IMR-90 (cell line): ENCODE results near the gene SS18L1. TPM values are rescaled to one million over a fixed set of nuclear protein-coding genes. Genes with fewer than 3 reads are reported as not detected.

Experiments
- ATAC-seq: fragments of 200-7000 bp; cut with Tn5 transposase; 2 replicates; pipeline ENCODE4 v1.9.1; 2020; ENCODE audit warnings: low read depth, mild to moderate bottlenecking, moderate library complexity
- BruUV-seq: library from RNA; stranded (reverse); fragments of 400-500 nt; replicated peaks from 2 replicates; lab custom pipeline; 2021; lab: Mats Ljungman, UMichigan
- CTCF ChIA-PET: fragments of 300-600 bp; formaldehyde crosslinking; extraction: SDS; loops from one replicate; lab custom pipeline; 2021; ENCODE audit warnings: antibody characterized with exemption; lab: Yijun Ruan, JAX
- POLR2A ChIA-PET: fragments of 300-600 bp; sonication (Branson Sonifier 250); formaldehyde crosslinking; loops from one replicate; lab custom pipeline; 2022; ENCODE audit warnings: antibody characterized with exemption; ENCODE audit not compliant: unreplicated experiment; lab: Charles Lee
- DNase-seq: peaks from one replicate; pipeline ENCODE4 v3.0.0; 2013
- H2AFZ ChIP-seq: replicated peaks from 2 replicates; pipeline ENCODE3; 2013; ENCODE audit warnings: low read length, mild to moderate bottlenecking; ENCODE audit not compliant: poor library complexity
- H2AK5ac ChIP-seq: 2 replicates; pipeline ENCODE4 v1.6.1; 2013; ENCODE audit warnings: low read depth, low read length, inconsistent platforms
- H2AK9ac ChIP-seq: replicated peaks from 2 replicates; pipeline ENCODE3; 2013; ENCODE audit warnings: mild to moderate bottlenecking, low read depth, low read length, moderate library complexity; ENCODE audit not compliant: poor library complexity
- H2BK120ac ChIP-seq: 2 replicates; pipeline ENCODE4 v1.6.1; 2013; ENCODE audit warnings: low read depth, low read length, inconsistent platforms
- H2BK15ac ChIP-seq: 3 replicates; pipeline ENCODE4 v1.6.1; 2013; ENCODE audit warnings: low read depth, low read length, inconsistent platforms
- H2BK20ac ChIP-seq: 2 replicates; pipeline ENCODE4 v1.6.1; 2013; ENCODE audit warnings: low read depth, mild to moderate bottlenecking, inconsistent platforms, low read length, moderate library complexity
- H2BK5ac ChIP-seq: 2 replicates; pipeline ENCODE4 v1.6.1; 2013; ENCODE audit warnings: mild to moderate bottlenecking, low read depth, low read length, inconsistent platforms; ENCODE audit not compliant: poor library complexity, severe bottlenecking
- H3K14ac ChIP-seq: replicated peaks from 2 replicates; pipeline ENCODE4 v1.6.1; 2013; ENCODE audit warnings: low read depth, low read length, inconsistent platforms
- H3K18ac ChIP-seq: 2 replicates; pipeline ENCODE4 v1.6.1; 2013; ENCODE audit warnings: low read depth, low read length, control low read depth
- H3K23ac ChIP-seq: 2 replicates; pipeline ENCODE4 v1.6.1; 2013; ENCODE audit warnings: low read depth, low read length, inconsistent platforms
- H3K27ac ChIP-seq: 2 replicates; pipeline ENCODE4 v1.5.1; 2013; ENCODE audit warnings: mild to moderate bottlenecking, control low read depth, low read length; ENCODE audit not compliant: insufficient read depth
- H3K27me3 ChIP-seq: 2 replicates; pipeline ENCODE4 v1.6.1; 2013; ENCODE audit warnings: low read length; ENCODE audit not compliant: control insufficient read depth, insufficient read depth
- H3K36me3 ChIP-seq: 2 replicates; pipeline ENCODE4 v1.6.1; 2013; ENCODE audit warnings: low read length, mixed read lengths; ENCODE audit not compliant: control insufficient read depth, insufficient read depth
- H3K4ac ChIP-seq: 2 replicates; pipeline ENCODE4 v1.6.1; 2013; ENCODE audit warnings: low read depth, low read length, inconsistent platforms
- H3K4me1 ChIP-seq: 2 replicates; pipeline ENCODE4 v1.6.1; 2013; ENCODE audit warnings: low read length, mixed read lengths; ENCODE audit not compliant: control insufficient read depth, insufficient read depth
- H3K4me2 ChIP-seq: 2 replicates; pipeline ENCODE4 v1.6.1; 2013; ENCODE audit warnings: low read depth, mild to moderate bottlenecking, control low read depth, low read length, moderate library complexity
- H3K4me3 ChIP-seq: 2 replicates; pipeline ENCODE4 v1.5.1; 2013; ENCODE audit warnings: low read depth, mild to moderate bottlenecking, control low read depth, low read length, moderate library complexity; ENCODE audit not compliant: insufficient read depth
- H3K56ac ChIP-seq: 2 replicates; pipeline ENCODE4 v1.6.1; 2013; ENCODE audit warnings: low read length, inconsistent platforms; ENCODE audit not compliant: insufficient read depth; ENCODE audit errors: extremely low read depth
- H3K79me1 ChIP-seq, 2 experiments: 2 replicates each; pipeline ENCODE4 v1.6.1; 2013; ENCODE audit warnings: low read length in 2 of 2, inconsistent platforms in 1 of 2, low read depth in 1 of 2
- H3K9ac ChIP-seq: 2 replicates; pipeline ENCODE4 v1.6.1; 2013; ENCODE audit warnings: low read depth, low read length, control low read depth
- H3K9me1 ChIP-seq: 2 replicates; pipeline ENCODE4 v1.6.1; 2013; ENCODE audit warnings: low read length, inconsistent platforms; ENCODE audit not compliant: insufficient read depth
- H3K9me3 ChIP-seq: 2 replicates; pipeline ENCODE4 v1.6.1; 2013; ENCODE audit warnings: low read length; ENCODE audit not compliant: control insufficient read depth, insufficient read depth
- H4K20me1 ChIP-seq: 2 replicates; pipeline ENCODE4 v1.6.1; 2013; ENCODE audit warnings: low read length, inconsistent platforms; ENCODE audit not compliant: insufficient read depth
- H4K5ac ChIP-seq: 2 replicates; pipeline ENCODE4 v1.6.1; 2013; ENCODE audit warnings: mild to moderate bottlenecking, low read depth, low read length, control low read depth
- H4K8ac ChIP-seq, 2 experiments: 2 replicates each; pipeline ENCODE4 v1.6.1; 2013; ENCODE audit warnings: low read depth in 2 of 2, low read length in 2 of 2, control low read depth in 1 of 2, inconsistent platforms in 1 of 2
- H4K91ac ChIP-seq: 2 replicates; pipeline ENCODE4 v1.6.1; 2013; ENCODE audit warnings: low read depth, low read length, inconsistent platforms; ENCODE audit not compliant: insufficient read depth
- BHLHE40 ChIP-seq: fragments of 150-350 bp; IDR thresholded peaks from 2 replicates; pipeline ENCODE4 v1.6.1; 2016; ENCODE audit warnings: mild to moderate bottlenecking, low read depth, low read length
- CEBPB ChIP-seq: IDR thresholded peaks from 2 replicates; pipeline ENCODE4 v1.6.1; 2012; ENCODE audit warnings: low read depth, low read length, improper control_type of control experiment
- CHD1 ChIP-seq: IDR thresholded peaks from 2 replicates; pipeline ENCODE4 v1.6.1; 2012; ENCODE audit warnings: low read depth, low read length, improper control_type of control experiment
- FOS ChIP-seq: fragments of 150-350 bp; IDR thresholded peaks from 2 replicates; pipeline ENCODE4 v1.6.1; 2016; ENCODE audit warnings: low read depth, low read length
- MAFK ChIP-seq: IDR thresholded peaks from 2 replicates; pipeline ENCODE4 v1.6.1; 2012; ENCODE audit warnings: low read depth, low read length, improper control_type of control experiment
- MAZ ChIP-seq: IDR thresholded peaks from 2 replicates; pipeline ENCODE4 v1.6.1; 2012; ENCODE audit warnings: low read depth, mild to moderate bottlenecking, low read length, improper control_type of control experiment, moderate library complexity, borderline replicate concordance
- MXI1 ChIP-seq: IDR thresholded peaks from 2 replicates; pipeline ENCODE4 v1.6.1; 2012; ENCODE audit warnings: low read depth, mild to moderate bottlenecking, low read length, moderate library complexity, borderline replicate concordance
- NFE2L2 ChIP-seq: fragments of 150-350 bp; IDR thresholded peaks from 2 replicates; pipeline ENCODE4 v1.6.1; 2016; ENCODE audit warnings: low read depth, mild to moderate bottlenecking, low read length
- RAD21 ChIP-seq: IDR thresholded peaks from 2 replicates; pipeline ENCODE4 v1.6.1; 2012; ENCODE audit warnings: low read length, improper control_type of control experiment
- RCOR1 ChIP-seq: IDR thresholded peaks from 2 replicates; pipeline ENCODE4 v1.6.1; 2012; ENCODE audit warnings: mild to moderate bottlenecking, low read length, improper control_type of control experiment; ENCODE audit not compliant: insufficient replicate concordance
- RFX5 ChIP-seq: IDR thresholded peaks from 2 replicates; pipeline ENCODE4 v1.8.0; 2012; ENCODE audit warnings: low read depth, mild to moderate bottlenecking, low read length, moderate library complexity
- SMC3 ChIP-seq: fragments of 150-350 bp; IDR thresholded peaks from 2 replicates; pipeline ENCODE4 v1.6.1; 2016; ENCODE audit warnings: low read depth, mild to moderate bottlenecking, antibody characterized with exemption, low read length, moderate library complexity
- WGBS, 2 experiments: methylation state at CpG; one replicate each; pipeline versions ENCODE4 v1.1.5 to v1.1.7; 2013; ENCODE audit warnings: missing lambda C conversion rate in 2 of 2; ENCODE audit not compliant: insufficient read length in 1 of 2; ENCODE audit errors: extremely low coverage in 2 of 2; 5-methylcytosine and 5-hydroxymethylcytosine counted together
- dilution Hi-C: fragments of 300-500 bp; cut with HindIII; formaldehyde crosslinking; loops from one replicate; pipeline ENCODE4 v1.14.3; 2018; ENCODE audit warnings: low sequenced_read_pairs; ENCODE audit not compliant: unreplicated experiment
- in situ Hi-C: fragments of 300-500 bp; cut with MboI; formaldehyde crosslinking; loops from 3 replicates; pipeline ENCODE4 v1.14.3; 2019; ENCODE audit warnings: low sequenced_read_pairs, inconsistent platforms, mixed read lengths
- intact Hi-C: fragments of 100-400 bp; cut with micrococcal nuclease; formaldehyde crosslinking; loops from 2 replicates; pipeline ENCODE4 v1.10.0; 2022
- polyA plus RNA-seq, 3 experiments: library from polyadenylated mRNA; depleted of rRNA; stranded (reverse); fragments of >200 nt; gene quantifications; 2 replicates each; pipeline ENCODE4 v1.2.3, GENCODE V29; 2012; ENCODE audit warnings: low replicate concordance in 1 of 3
- total RNA-seq: library from RNA; depleted of rRNA; stranded (reverse); fragments of >200 nt; gene quantifications from 2 replicates; pipeline ENCODE4 v1.2.3, GENCODE V29; 2012
- TF ChIP-seq, protein P1 (sequence below): fragments of 150-350 bp; IDR thresholded peaks from 2 replicates; pipeline ENCODE4 v1.6.1; 2016; ENCODE audit warnings: low read depth, mild to moderate bottlenecking, low read length, moderate library complexity, borderline replicate concordance
- TF ChIP-seq, protein P2 (sequence below): conservative IDR thresholded peaks from 2 replicates; pipeline ENCODE4 v1.5.1; 2012; ENCODE audit warnings: mild to moderate bottlenecking, low read depth, low read length, improper control_type of control experiment

SS18L1 gene
- total and polyA plus RNA-seq, 2 of the 4 experiments (the other 2 are of a cell fraction): 8.1 to 12.2 TPM

DNA sequence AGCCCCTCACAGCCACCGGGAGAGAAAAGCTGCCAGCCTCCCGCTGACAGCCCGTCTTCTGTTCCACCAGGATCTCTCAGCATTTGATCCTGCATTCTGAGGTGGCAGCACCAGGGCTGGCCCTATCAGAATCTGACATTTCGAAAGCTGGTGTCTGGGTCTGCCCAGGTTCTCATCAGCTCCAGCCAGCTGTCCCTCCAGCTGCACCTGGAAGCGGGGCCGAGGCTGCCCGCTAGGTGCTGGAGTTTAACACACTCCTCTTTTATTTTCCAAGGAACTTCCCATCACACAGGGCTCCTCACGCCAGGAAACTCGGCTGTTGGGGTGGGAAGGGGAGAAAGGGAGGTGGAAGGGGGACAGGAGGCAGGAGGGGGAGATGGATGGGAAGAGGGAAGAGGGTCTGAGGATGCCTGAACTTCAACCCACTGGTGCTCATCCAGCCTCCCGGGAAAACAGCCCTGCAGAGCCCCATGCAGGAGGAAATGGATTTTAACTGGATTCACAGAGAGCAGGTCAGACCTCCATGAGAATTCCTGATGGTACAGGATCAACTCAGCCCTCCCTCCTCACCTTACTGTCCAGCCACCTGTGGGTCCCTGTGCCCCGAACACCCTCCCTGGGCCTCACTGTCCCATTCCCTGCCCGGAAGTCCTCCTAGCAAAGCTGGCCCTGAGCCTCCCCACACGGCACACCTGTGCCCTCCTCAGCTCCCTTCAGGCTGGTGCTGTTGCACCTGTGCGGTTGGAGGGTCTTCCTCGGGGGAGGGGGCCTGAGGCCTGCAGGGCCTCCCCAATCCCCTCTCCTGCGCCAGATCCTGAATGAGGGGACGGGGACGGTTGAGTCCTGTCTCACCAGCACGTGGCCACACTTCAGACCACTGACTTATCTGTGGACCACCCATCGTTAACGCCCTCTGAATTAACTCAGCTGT is 25.2 kb upstream of the SS18L1 start (continued):
- TF ChIP-seq, protein P1, sequence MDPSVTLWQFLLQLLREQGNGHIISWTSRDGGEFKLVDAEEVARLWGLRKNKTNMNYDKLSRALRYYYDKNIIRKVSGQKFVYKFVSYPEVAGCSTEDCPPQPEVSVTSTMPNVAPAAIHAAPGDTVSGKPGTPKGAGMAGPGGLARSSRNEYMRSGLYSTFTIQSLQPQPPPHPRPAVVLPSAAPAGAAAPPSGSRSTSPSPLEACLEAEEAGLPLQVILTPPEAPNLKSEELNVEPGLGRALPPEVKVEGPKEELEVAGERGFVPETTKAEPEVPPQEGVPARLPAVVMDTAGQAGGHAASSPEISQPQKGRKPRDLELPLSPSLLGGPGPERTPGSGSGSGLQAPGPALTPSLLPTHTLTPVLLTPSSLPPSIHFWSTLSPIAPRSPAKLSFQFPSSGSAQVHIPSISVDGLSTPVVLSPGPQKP: no peak
- TF ChIP-seq RAD21: no peak

- no peak overlapping the region for H2BK15ac ChIP-seq
- 38% methylated on average over 2 of the region's 5 CpGs; no CpG with 5 or more reads in 1 of the 2 experiments for WGBS, 2 experiments
- BruUV-seq: no TSS peak
- no peak overlapping the region for H2AK5ac ChIP-seq
- ChIA-PET POLR2A (no interaction called here), CTCF (no interaction called here)
- H2BK5ac ChIP-seq: no peak overlapping the region
- H3K4me2 ChIP-seq: no peak overlapping the region
- no peak overlapping the region for H2AK9ac ChIP-seq
- H4K8ac ChIP-seq: no peak overlapping the region
- no peak overlapping the region for H3K23ac ChIP-seq
- H4K5ac ChIP-seq: no peak overlapping the region
- H2BK20ac ChIP-seq: no peak overlapping the region
- peaks cover 1% of the 10 kb centered on the region; the same call in 1 of the 2 replicates for H3K36me3 ChIP-seq
- peaks cover 33% of the 10 kb centered on the region for H3K27me3 ChIP-seq
- no peak overlapping the region for H3K56ac ChIP-seq
- intact Hi-C loops (no loop called here), dilution Hi-C loops (no loop called here), in situ Hi-C loops (no loop called here)
- peaks cover 3% of the 10 kb centered on the region; the same call in 1 of the 2 replicates for H3K9me3 ChIP-seq
- peaks cover 11% of the 10 kb centered on the region for H4K20me1 ChIP-seq
- H3K4ac ChIP-seq: no peak overlapping the region
- H3K79me1 ChIP-seq: peaks cover 6 to 11% of the 10 kb centered on the region in 2 experiments; a peak in 3 of 4 replicates
- H3K4me1 ChIP-seq: peaks cover 8% of the 10 kb centered on the region
- no peak overlapping the region for H3K4me3 ChIP-seq
- H3K9me1 ChIP-seq: peaks cover 6% of the 10 kb centered on the region
- H3K9ac ChIP-seq: no peak overlapping the region
- no peak overlapping the region for H3K18ac ChIP-seq
- H4K91ac ChIP-seq: no peak overlapping the region
- no peak overlapping the region for H3K14ac ChIP-seq
- no peak overlapping the region for H2AFZ ChIP-seq
- no peak for ATAC-seq
- H2BK120ac ChIP-seq: no peak overlapping the region
- H3K27ac ChIP-seq: no peak overlapping the region
- DNase-seq: no peak
- TF ChIP-seq NFE2L2: no peak
- TF ChIP-seq FOS: no peak
- TF ChIP-seq BHLHE40: no peak
- no peak for TF ChIP-seq CEBPB
- no peak for TF ChIP-seq MXI1
- no peak for TF ChIP-seq RAD21
- no peak for TF ChIP-seq CHD1
- TF ChIP-seq, protein P2, sequence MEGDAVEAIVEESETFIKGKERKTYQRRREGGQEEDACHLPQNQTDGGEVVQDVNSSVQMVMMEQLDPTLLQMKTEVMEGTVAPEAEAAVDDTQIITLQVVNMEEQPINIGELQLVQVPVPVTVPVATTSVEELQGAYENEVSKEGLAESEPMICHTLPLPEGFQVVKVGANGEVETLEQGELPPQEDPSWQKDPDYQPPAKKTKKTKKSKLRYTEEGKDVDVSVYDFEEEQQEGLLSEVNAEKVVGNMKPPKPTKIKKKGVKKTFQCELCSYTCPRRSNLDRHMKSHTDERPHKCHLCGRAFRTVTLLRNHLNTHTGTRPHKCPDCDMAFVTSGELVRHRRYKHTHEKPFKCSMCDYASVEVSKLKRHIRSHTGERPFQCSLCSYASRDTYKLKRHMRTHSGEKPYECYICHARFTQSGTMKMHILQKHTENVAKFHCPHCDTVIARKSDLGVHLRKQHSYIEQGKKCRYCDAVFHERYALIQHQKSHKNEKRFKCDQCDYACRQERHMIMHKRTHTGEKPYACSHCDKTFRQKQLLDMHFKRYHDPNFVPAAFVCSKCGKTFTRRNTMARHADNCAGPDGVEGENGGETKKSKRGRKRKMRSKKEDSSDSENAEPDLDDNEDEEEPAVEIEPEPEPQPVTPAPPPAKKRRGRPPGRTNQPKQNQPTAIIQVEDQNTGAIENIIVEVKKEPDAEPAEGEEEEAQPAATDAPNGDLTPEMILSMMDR: no peak
- TF ChIP-seq RFX5: no peak
- TF ChIP-seq RCOR1: no peak
- TF ChIP-seq MAFK: no peak
- no peak for TF ChIP-seq SMC3
- no peak for TF ChIP-seq MAZ
Observed at GRCh38 chr20:62119115-62119514, 24.5 kb upstream of the SS18L1 start.
